Cardiac septum (tissue), 1 donor: ENCODE data around the gene PHKA2. TPM values are rescaled to one million over a fixed set of nuclear protein-coding genes. Genes with fewer than 3 reads are reported as not detected.
"Not testable (repeated sequence)": the region's sequence is repeated elsewhere in the genome, so short reads cannot be mapped to it uniquely, and the experiment has no call there.

Experiments used
- DNase-seq: peaks from one replicate; pipeline ENCODE4 v3.0.0-alpha.2; 2020; ENCODE audit warnings: low spot score
- intact Hi-C: fragments of 100-400 bp; cut with DNase I; formaldehyde crosslinking; loops from one replicate; pipeline ENCODE4 v1.14.0; 2022
- total RNA-seq: library from RNA; stranded (reverse); fragmentation: NEBNext Ultra II Directional; extraction: Animal tissue kit (Norgen Biotek cat#: 25700); gene quantifications from one replicate; pipeline ENCODE4 v1.2.1, GENCODE V29; 2021
- donor health status: DM: no; HTN: no; CAD: no.

PHKA2 gene
- total RNA-seq, 1 donor from 2014 or later = 22.3 TPM

GRCh38 chrX:18980262-18980661 is 3.7 kb downstream of the PHKA2 start:
- intact Hi-C loops, DNase-seq: not testable (repeated sequence)

- intact Hi-C loops = no loop called here
- no peak for DNase-seq
These were observed 8.9 kb downstream of the PHKA2 start for GRCh38 chrX:18974993-18975392.

GRCh38 chrX:18973527-18974192 is 10.3 kb downstream of the PHKA2 start:
- DNase-seq = no peak
- intact Hi-C loops = no loop called here

- DNase-seq = no peak
- intact Hi-C loops = no loop called here
These were observed 12.4 kb downstream of the PHKA2 start for GRCh38 chrX:18971506-18971905.

GRCh38 chrX:18970465-18970864 is 13.4 kb downstream of the PHKA2 start:
- intact Hi-C loops = no loop called here
- no peak for DNase-seq

- intact Hi-C loops = no loop called here
- no peak for DNase-seq
These were observed 17.3 kb downstream of the PHKA2 start for GRCh38 chrX:18966624-18967023.

GRCh38 chrX:18964901-18965300 is 19.0 kb downstream of the PHKA2 start:
- intact Hi-C loops = no loop called here

GRCh38 chrX:18964026-18964425 is 19.9 kb downstream of the PHKA2 start:
- intact Hi-C loops = no loop called here
- no peak for DNase-seq

More at GRCh38 chrX:18964901-18965300, 19.0 kb downstream of the PHKA2 start:
- DNase-seq = no peak

GRCh38 chrX:18962329-18962728 is 21.6 kb downstream of the PHKA2 start:
- intact Hi-C loops = no loop called here
- DNase-seq = no peak

- DNase-seq = no peak
- intact Hi-C loops = no loop called here
These were observed 22.2 kb downstream of the PHKA2 start for GRCh38 chrX:18961686-18962085.

- no peak for DNase-seq
- intact Hi-C loops = no loop called here
These were observed 27.4 kb downstream of the PHKA2 start for GRCh38 chrX:18956303-18957032.

GRCh38 chrX:18955676-18956075 is 28.2 kb downstream of the PHKA2 start:
- no peak for DNase-seq
- intact Hi-C loops = no loop called here

GRCh38 chrX:18951032-18951431 is 32.9 kb downstream of the PHKA2 start:
- no peak for DNase-seq
- intact Hi-C loops = no loop called here

GRCh38 chrX:18949944-18950301 is 34.0 kb downstream of the PHKA2 start:
- intact Hi-C loops = no loop called here

GRCh38 chrX:18949291-18949943 is 34.5 kb downstream of the PHKA2 start:
- DNase-seq = no peak
- intact Hi-C loops = no loop called here

More at GRCh38 chrX:18949944-18950301, 34.0 kb downstream of the PHKA2 start:
- DNase-seq = no peak

- DNase-seq = no peak
- intact Hi-C loops = no loop called here
These were observed 37.3 kb downstream of the PHKA2 start for GRCh38 chrX:18946611-18947010.

GRCh38 chrX:18946157-18946556 is 37.8 kb downstream of the PHKA2 start:
- intact Hi-C loops = no loop called here
- no peak for DNase-seq

- DNase-seq = no peak
- intact Hi-C loops = no loop called here
These were observed 38.4 kb downstream of the PHKA2 start for GRCh38 chrX:18945483-18945882.

- intact Hi-C loops = no loop called here
- DNase-seq = no peak
These were observed 39.4 kb downstream of the PHKA2 start for GRCh38 chrX:18944482-18944881.

GRCh38 chrX:18941896-18942295 is 42.0 kb downstream of the PHKA2 start:
- no peak for DNase-seq
- intact Hi-C loops = no loop called here

GRCh38 chrX:18938710-18939109 is 45.2 kb downstream of the PHKA2 start:
- intact Hi-C loops = no loop called here

More at GRCh38 chrX:18938710-18939109, 45.2 kb downstream of the PHKA2 start:
- DNase-seq = no peak
